ENCODE measurements around the gene ARMS2.

DNA sequence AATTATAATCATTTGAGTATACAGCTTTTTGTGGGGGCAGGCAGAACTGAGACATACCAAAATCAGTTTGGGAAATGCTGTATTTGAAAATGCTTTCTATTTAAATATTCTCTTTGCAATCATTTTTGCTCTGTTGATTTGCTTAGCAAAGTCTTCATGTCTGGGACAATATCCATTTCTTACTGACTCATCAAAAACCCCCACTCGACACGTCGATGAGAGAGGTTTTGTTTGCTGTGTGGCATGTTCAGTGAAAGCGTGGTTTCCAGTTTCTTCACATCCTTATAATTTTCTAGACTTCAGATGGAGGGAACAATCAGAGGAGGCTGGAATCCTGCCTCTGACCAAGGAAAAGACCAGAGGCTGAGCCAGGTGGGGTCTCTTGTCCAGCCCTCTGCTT, 35.8 kb downstream of the ARMS2 start:
- TF ChIP-seq, protein P1, sequence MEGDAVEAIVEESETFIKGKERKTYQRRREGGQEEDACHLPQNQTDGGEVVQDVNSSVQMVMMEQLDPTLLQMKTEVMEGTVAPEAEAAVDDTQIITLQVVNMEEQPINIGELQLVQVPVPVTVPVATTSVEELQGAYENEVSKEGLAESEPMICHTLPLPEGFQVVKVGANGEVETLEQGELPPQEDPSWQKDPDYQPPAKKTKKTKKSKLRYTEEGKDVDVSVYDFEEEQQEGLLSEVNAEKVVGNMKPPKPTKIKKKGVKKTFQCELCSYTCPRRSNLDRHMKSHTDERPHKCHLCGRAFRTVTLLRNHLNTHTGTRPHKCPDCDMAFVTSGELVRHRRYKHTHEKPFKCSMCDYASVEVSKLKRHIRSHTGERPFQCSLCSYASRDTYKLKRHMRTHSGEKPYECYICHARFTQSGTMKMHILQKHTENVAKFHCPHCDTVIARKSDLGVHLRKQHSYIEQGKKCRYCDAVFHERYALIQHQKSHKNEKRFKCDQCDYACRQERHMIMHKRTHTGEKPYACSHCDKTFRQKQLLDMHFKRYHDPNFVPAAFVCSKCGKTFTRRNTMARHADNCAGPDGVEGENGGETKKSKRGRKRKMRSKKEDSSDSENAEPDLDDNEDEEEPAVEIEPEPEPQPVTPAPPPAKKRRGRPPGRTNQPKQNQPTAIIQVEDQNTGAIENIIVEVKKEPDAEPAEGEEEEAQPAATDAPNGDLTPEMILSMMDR (conservative IDR thresholded peaks at IDR 0.05): no peak
- TF ChIP-seq EZH2 (IDR thresholded peaks at IDR 0.05; ENCODE audit: low read depth): no peak
